Sigmoid colon (tissue), 4 donors: ENCODE measurements around the gene DDX6.
"Not testable (repeated sequence)": the region's sequence is repeated elsewhere in the genome, so short reads cannot be mapped to it uniquely, and the experiment has no call there.

ENCODE experiments used
- EP300 ChIP-seq, 4 donors: sonication (generic); formaldehyde crosslinking; IDR thresholded peaks; one replicate each; pipeline ENCODE4 v1.6.1; 2017; ENCODE audit warnings: antibody characterized with exemption in 4 of 4
- POLR2A ChIP-seq, 2 donors: fragments of 450-650 bp; IDR thresholded peaks; one replicate each; pipeline ENCODE4 v1.6.1; 2016; ENCODE audit warnings: antibody characterized with exemption in 2 of 2, mild to moderate bottlenecking in 2 of 2, moderate library complexity in 2 of 2
- POLR2AphosphoS5 ChIP-seq, 4 donors: sonication (generic); formaldehyde crosslinking; IDR thresholded peaks; one replicate each; pipeline ENCODE4 v1.6.1; 2017; ENCODE audit warnings: antibody characterized with exemption in 4 of 4
- TF ChIP-seq, protein P1 (sequence below), 4 experiments: fragments of 450-650 bp in 3 of 4; fragments of 200-600 bp in 1 of 4; IDR thresholded peaks; one replicate each; pipeline ENCODE4 v1.5.1; 2016 to 2019; ENCODE audit warnings: antibody characterized with exemption in 4 of 4, mild to moderate bottlenecking in 3 of 4, moderate library complexity in 2 of 4

- TF ChIP-seq EP300, POLR2A, POLR2AphosphoS5 (IDR thresholded peaks at IDR 0.05): not testable (repeated sequence)
- TF ChIP-seq, protein P1, sequence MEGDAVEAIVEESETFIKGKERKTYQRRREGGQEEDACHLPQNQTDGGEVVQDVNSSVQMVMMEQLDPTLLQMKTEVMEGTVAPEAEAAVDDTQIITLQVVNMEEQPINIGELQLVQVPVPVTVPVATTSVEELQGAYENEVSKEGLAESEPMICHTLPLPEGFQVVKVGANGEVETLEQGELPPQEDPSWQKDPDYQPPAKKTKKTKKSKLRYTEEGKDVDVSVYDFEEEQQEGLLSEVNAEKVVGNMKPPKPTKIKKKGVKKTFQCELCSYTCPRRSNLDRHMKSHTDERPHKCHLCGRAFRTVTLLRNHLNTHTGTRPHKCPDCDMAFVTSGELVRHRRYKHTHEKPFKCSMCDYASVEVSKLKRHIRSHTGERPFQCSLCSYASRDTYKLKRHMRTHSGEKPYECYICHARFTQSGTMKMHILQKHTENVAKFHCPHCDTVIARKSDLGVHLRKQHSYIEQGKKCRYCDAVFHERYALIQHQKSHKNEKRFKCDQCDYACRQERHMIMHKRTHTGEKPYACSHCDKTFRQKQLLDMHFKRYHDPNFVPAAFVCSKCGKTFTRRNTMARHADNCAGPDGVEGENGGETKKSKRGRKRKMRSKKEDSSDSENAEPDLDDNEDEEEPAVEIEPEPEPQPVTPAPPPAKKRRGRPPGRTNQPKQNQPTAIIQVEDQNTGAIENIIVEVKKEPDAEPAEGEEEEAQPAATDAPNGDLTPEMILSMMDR (IDR thresholded peaks at IDR 0.05), result not testable (repeated sequence)
These were observed 62.9 kb downstream of the DDX6 start for GRCh38 chr11:118728112-118728511.
